ENCODE data around the gene SRCIN1. TPM values are rescaled to one million over a fixed set of nuclear protein-coding genes. Genes with fewer than 3 reads are reported as not detected.

SRCIN1 gene
- polyA plus RNA-seq, 1 donor: 7.6 TPM

- WGBS (ENCODE audit: insufficient coverage, low lambda C conversion rate): no CpG with 5 or more reads among the region's 9 CpGs
- DNase-seq: no peak
- Histone ChIP-seq H3K4me1 (ENCODE audit: control insufficient read depth, insufficient read depth, low read length) (peaks cover 11% of the 10 kb centered on the region), H3K9me3 (ENCODE audit: control insufficient read depth, low read depth, low read length) (no peaks in the 10 kb centered on the region), H3K4me3 (ENCODE audit: low read length) (no peak overlapping the region), H3K36me3 (ENCODE audit: control insufficient read depth, insufficient read depth, low read length) (no peaks in the 10 kb centered on the region), H3K27me3 (ENCODE audit: control insufficient read depth, insufficient read depth, low read length) (peaks cover 6% of the 10 kb centered on the region), H3K27ac (ENCODE audit: low read length) (no peak overlapping the region)
Observed at GRCh38 chr17:38588788-38589174, 17.0 kb downstream of the SRCIN1 start.

GRCh38 chr17:38587947-38588787 is 17.6 kb downstream of the SRCIN1 start:
- no CpG with 5 or more reads among the region's 13 CpGs for WGBS (ENCODE audit: insufficient coverage, low lambda C conversion rate)
- Histone ChIP-seq H3K9me3 (ENCODE audit: control insufficient read depth, low read depth, low read length) (no peaks in the 10 kb centered on the region), H3K4me1 (ENCODE audit: control insufficient read depth, insufficient read depth, low read length) (peaks cover 11% of the 10 kb centered on the region), H3K27ac (ENCODE audit: low read length) (no peak overlapping the region), H3K27me3 (ENCODE audit: control insufficient read depth, insufficient read depth, low read length) (peaks cover 4% of the 10 kb centered on the region), H3K4me3 (ENCODE audit: low read length) (no peak overlapping the region), H3K36me3 (ENCODE audit: control insufficient read depth, insufficient read depth, low read length) (no peaks in the 10 kb centered on the region)
- DNase-seq: no peak

GRCh38 chr17:38587203-38587602 is 18.5 kb downstream of the SRCIN1 start:
- Histone ChIP-seq H3K27ac (ENCODE audit: low read length) (no peak overlapping the region), H3K4me1 (ENCODE audit: control insufficient read depth, insufficient read depth, low read length) (peaks cover 11% of the 10 kb centered on the region), H3K4me3 (ENCODE audit: low read length) (no peak overlapping the region), H3K36me3 (ENCODE audit: control insufficient read depth, insufficient read depth, low read length) (no peaks in the 10 kb centered on the region), H3K27me3 (ENCODE audit: control insufficient read depth, insufficient read depth, low read length) (peaks cover 7% of the 10 kb centered on the region), H3K9me3 (ENCODE audit: control insufficient read depth, low read depth, low read length) (no peaks in the 10 kb centered on the region)
- WGBS (ENCODE audit: insufficient coverage, low lambda C conversion rate): no CpG with 5 or more reads among the region's 4 CpGs
- no peak for DNase-seq

GRCh38 chr17:38586788-38587187 is 19.0 kb downstream of the SRCIN1 start:
- no peak for DNase-seq
- H3K27me3 ChIP-seq (ENCODE audit: control insufficient read depth, insufficient read depth, low read length): peaks cover 11% of the 10 kb centered on the region
- WGBS (ENCODE audit: insufficient coverage, low lambda C conversion rate): no CpG with 5 or more reads among the region's 7 CpGs
- H3K27ac ChIP-seq (ENCODE audit: low read length): no peak overlapping the region
- no peaks in the 10 kb centered on the region for H3K36me3 ChIP-seq (ENCODE audit: control insufficient read depth, insufficient read depth, low read length)
- H3K4me1 ChIP-seq (ENCODE audit: control insufficient read depth, insufficient read depth, low read length): peaks cover 11% of the 10 kb centered on the region
- no peaks in the 10 kb centered on the region for H3K9me3 ChIP-seq (ENCODE audit: control insufficient read depth, low read depth, low read length)
- H3K4me3 ChIP-seq (ENCODE audit: low read length): no peak overlapping the region

GRCh38 chr17:38585918-38586529 is 19.7 kb downstream of the SRCIN1 start:
- H3K9me3 ChIP-seq (ENCODE audit: control insufficient read depth, low read depth, low read length): no peaks in the 10 kb centered on the region
- H3K4me3 ChIP-seq (ENCODE audit: low read length): no peak overlapping the region
- H3K36me3 ChIP-seq (ENCODE audit: control insufficient read depth, insufficient read depth, low read length): no peaks in the 10 kb centered on the region
- H3K27ac ChIP-seq (ENCODE audit: low read length): no peak overlapping the region
- H3K27me3 ChIP-seq (ENCODE audit: control insufficient read depth, insufficient read depth, low read length): peaks cover 12% of the 10 kb centered on the region
- H3K4me1 ChIP-seq (ENCODE audit: control insufficient read depth, insufficient read depth, low read length): peaks cover 11% of the 10 kb centered on the region
- no peak for DNase-seq
- no CpG with 5 or more reads among the region's 7 CpGs for WGBS (ENCODE audit: insufficient coverage, low lambda C conversion rate)

- Histone ChIP-seq H3K4me3 (ENCODE audit: low read length) (no peak overlapping the region), H3K36me3 (ENCODE audit: control insufficient read depth, insufficient read depth, low read length) (no peaks in the 10 kb centered on the region), H3K9me3 (ENCODE audit: control insufficient read depth, low read depth, low read length) (no peaks in the 10 kb centered on the region), H3K27ac (ENCODE audit: low read length) (no peak overlapping the region), H3K27me3 (ENCODE audit: control insufficient read depth, insufficient read depth, low read length) (peaks cover 17% of the 10 kb centered on the region), H3K4me1 (ENCODE audit: control insufficient read depth, insufficient read depth, low read length) (peaks cover 11% of the 10 kb centered on the region)
- WGBS (ENCODE audit: insufficient coverage, low lambda C conversion rate): no CpG with 5 or more reads among the region's 15 CpGs
- no peak for DNase-seq
Observed at GRCh38 chr17:38585056-38585917, 20.5 kb downstream of the SRCIN1 start.

GRCh38 chr17:38584350-38584925 is 21.3 kb downstream of the SRCIN1 start:
- H3K27ac ChIP-seq (ENCODE audit: low read length): no peak overlapping the region
- H3K4me1 ChIP-seq (ENCODE audit: control insufficient read depth, insufficient read depth, low read length): peaks cover 11% of the 10 kb centered on the region
- no peaks in the 10 kb centered on the region for H3K36me3 ChIP-seq (ENCODE audit: control insufficient read depth, insufficient read depth, low read length)
- WGBS (ENCODE audit: insufficient coverage, low lambda C conversion rate): 0% methylated on average over 1 of the region's 19 CpGs
- no peaks in the 10 kb centered on the region for H3K9me3 ChIP-seq (ENCODE audit: control insufficient read depth, low read depth, low read length)
- no peak overlapping the region for H3K4me3 ChIP-seq (ENCODE audit: low read length)
- peaks cover 25% of the 10 kb centered on the region for H3K27me3 ChIP-seq (ENCODE audit: control insufficient read depth, insufficient read depth, low read length)
- no peak for DNase-seq

- H3K27ac ChIP-seq (ENCODE audit: low read length): no peak overlapping the region
- peaks cover 12% of the 10 kb centered on the region for H3K4me1 ChIP-seq (ENCODE audit: control insufficient read depth, insufficient read depth, low read length)
- no peaks in the 10 kb centered on the region for H3K36me3 ChIP-seq (ENCODE audit: control insufficient read depth, insufficient read depth, low read length)
- no peak for DNase-seq
- H3K4me3 ChIP-seq (ENCODE audit: low read length): no peak overlapping the region
- no CpG with 5 or more reads among the region's 14 CpGs for WGBS (ENCODE audit: insufficient coverage, low lambda C conversion rate)
- H3K9me3 ChIP-seq (ENCODE audit: control insufficient read depth, low read depth, low read length): no peaks in the 10 kb centered on the region
- H3K27me3 ChIP-seq (ENCODE audit: control insufficient read depth, insufficient read depth, low read length): peaks cover 31% of the 10 kb centered on the region
Observed at GRCh38 chr17:38583828-38584349, 21.9 kb downstream of the SRCIN1 start.

- no peak for DNase-seq
- 80% methylated on average over 1 of the region's 3 CpGs for WGBS (ENCODE audit: insufficient coverage, low lambda C conversion rate)
- no peak overlapping the region for H3K27ac ChIP-seq (ENCODE audit: low read length)
- H3K4me1 ChIP-seq (ENCODE audit: control insufficient read depth, insufficient read depth, low read length): peaks cover 14% of the 10 kb centered on the region
- H3K4me3 ChIP-seq (ENCODE audit: low read length): no peak overlapping the region
- peaks cover 3% of the 10 kb centered on the region for H3K9me3 ChIP-seq (ENCODE audit: control insufficient read depth, low read depth, low read length)
- no peaks in the 10 kb centered on the region for H3K36me3 ChIP-seq (ENCODE audit: control insufficient read depth, insufficient read depth, low read length)
- peaks cover 38% of the 10 kb centered on the region for H3K27me3 ChIP-seq (ENCODE audit: control insufficient read depth, insufficient read depth, low read length)
Observed at GRCh38 chr17:38583176-38583575, 22.6 kb downstream of the SRCIN1 start.

GRCh38 chr17:38582069-38582468 is 23.7 kb downstream of the SRCIN1 start:
- H3K36me3 ChIP-seq (ENCODE audit: control insufficient read depth, insufficient read depth, low read length): no peaks in the 10 kb centered on the region
- DNase-seq: no peak
- peaks cover 3% of the 10 kb centered on the region for H3K9me3 ChIP-seq (ENCODE audit: control insufficient read depth, low read depth, low read length)
- peaks cover 49% of the 10 kb centered on the region for H3K27me3 ChIP-seq (ENCODE audit: control insufficient read depth, insufficient read depth, low read length)
- H3K4me1 ChIP-seq (ENCODE audit: control insufficient read depth, insufficient read depth, low read length): peaks cover 14% of the 10 kb centered on the region
- no peak overlapping the region for H3K4me3 ChIP-seq (ENCODE audit: low read length)
- H3K27ac ChIP-seq (ENCODE audit: low read length): no peak overlapping the region
